Heart left ventricle (tissue), 16 donors: ENCODE results near the gene ATP4A. TPM values are rescaled to one million over a fixed set of nuclear protein-coding genes. Genes with fewer than 3 reads are reported as not detected.

Source experiments
- ATAC-seq, 4 donors: fragments of 200-7000 bp; cut with Tn5 transposase; one replicate each; pipeline ENCODE4 v1.9.1; 2020 to 2022; ENCODE audit warnings: moderate library complexity in 4 of 4, mild to moderate bottlenecking in 3 of 4, moderate number of reproducible peaks in 1 of 4
- DNase-seq, 5 donors: peaks; one replicate each; pipeline ENCODE4 v3.0.0-alpha.2; 2020
- H3K27ac ChIP-seq, 12 donors: fragments of 200-600 bp; sonication (generic) in 4 of 12; one replicate each; pipeline versions ENCODE4 v1.5.0 to v1.8.0; 2016 to 2022; ENCODE audit warnings: mild to moderate bottlenecking in 2 of 12
- H3K27me3 ChIP-seq, 9 donors: fragments of 200-600 bp; sonication (generic) in 2 of 9; one replicate each; pipeline versions ENCODE4 v1.5.1 to v1.8.0; 2016 to 2022; ENCODE audit warnings: mild to moderate bottlenecking in 3 of 9
- H3K36me3 ChIP-seq, 9 donors: fragments of 200-600 bp; sonication (generic) in 2 of 9; one replicate each; pipeline versions ENCODE4 v1.5.0 to v1.8.0; 2018 to 2022; ENCODE audit warnings: mild to moderate bottlenecking in 2 of 9
- H3K4me1 ChIP-seq, 12 donors: fragments of 200-600 bp; sonication (generic) in 4 of 12; one replicate each; pipeline versions ENCODE4 v1.5.0 to v1.8.0; 2016 to 2022; ENCODE audit warnings: mild to moderate bottlenecking in 3 of 12
- H3K4me3 ChIP-seq, 12 donors: fragments of 200-600 bp; sonication (generic) in 4 of 12; one replicate each; pipeline versions ENCODE4 v1.5.0 to v1.8.0; 2017 to 2022; ENCODE audit warnings: mild to moderate bottlenecking in 9 of 12, moderate library complexity in 4 of 12
- H3K9me3 ChIP-seq, 12 donors: fragments of 200-600 bp; sonication (generic) in 4 of 12; one replicate each; pipeline versions ENCODE4 v1.5.0 to v1.8.0; 2016 to 2022; ENCODE audit warnings: mild to moderate bottlenecking in 1 of 12
- CTCF ChIP-seq, 12 donors: fragments of 200-600 bp; sonication (generic) in 4 of 12; IDR thresholded peaks; one replicate each; pipeline versions ENCODE4 v1.5.0 to v1.8.0; 2018 to 2022; ENCODE audit warnings: antibody characterized with exemption in 12 of 12, mild to moderate bottlenecking in 5 of 12
- POLR2A ChIP-seq, 2 donors: fragments of 450-650 bp; IDR thresholded peaks; one replicate each; pipeline ENCODE4 v1.6.1; 2017; ENCODE audit warnings: antibody characterized with exemption in 2 of 2, mild to moderate bottlenecking in 2 of 2, moderate library complexity in 2 of 2
- WGBS, 4 donors: extraction: QIAGEN DNeasy Blood & Tissue Kit in 2 of 4; methylation state at CpG; one replicate each; pipeline versions ENCODE4 v1.1.5 to v1.1.7; 2013 to 2018; 5-methylcytosine and 5-hydroxymethylcytosine counted together
- intact Hi-C, 10 donors: fragments of 100-400 bp; cut with DNase I; formaldehyde crosslinking; loops; one replicate each; pipeline versions ENCODE4 v1.11.1 to v1.14.2; 2022
- polyA plus RNA-seq, 2 donors: library from polyadenylated mRNA; stranded (reverse); fragments of 200-250 nt; gene quantifications; one replicate each; pipeline ENCODE4 v1.2.3, GENCODE V29; 2013
- total RNA-seq, 9 donors: library from RNA; depleted of rRNA in 2 of 9; stranded (reverse); fragments of >200 nt in 2 of 9; fragmentation: NEBNext Ultra II Directional in 3 of 9; extraction: Animal tissue kit (Norgen Biotek cat#: 25700) in 3 of 9; gene quantifications; one replicate each; pipeline versions ENCODE4 v1.1.0 to v1.2.4, GENCODE V29; 2016 to 2023
- donor health status: ischemic (EF 13 %, LVEDD 7.1; RV severe dilation, severe dysfunction).
- donor health status: healthy with polysubstance abuse.
- donor health status: DM: no; HTN: yes; CAD: no.
- donor health status: DM: no; HTN: no; CAD: no.
- donor health status: ischemic (EF 25% LVEDD 6.9; RV normal size, moderate dysfunction).
- donor health status: ischemic (EF 25% LVEDD 5.7; RV mildly dilated, moderate dysfunction).
- donor health status: healthy.
- donor health status: DM: yes; HTN: yes; CAD: no.
- donor health status: ischemic (EF 35%, LVEDD 5.7; RV mildly dilated, moderate dysfunction).
- donor health status: nonischemic (EF 11% LVEDD 7.7; RV severe dilation, severe dysfunction).
- donor health status: DM: yes; HTN: yes; CAD: no.
- donor health status: PGD.
- donor health status: ischemic (EF 29% LVEDD 5.4; RV normal size, mild dysfunction).
- donor health status: nonischemic (EF 23%, LVEDD 6.1; RV moderate dilation, normal function).

Gene ATP4A
- total and polyA plus RNA-seq, 11 donors = not detected

GRCh38 chr19:35577918-35578317 is 14.5 kb upstream of the ATP4A start:
- Histone ChIP-seq H3K9me3 (peaks cover 0 to 22% (median 11%) of the 10 kb centered on the region in 12 donors), H3K27ac (no peak overlapping the region), H3K36me3 (no peaks in the 10 kb centered on the region), H3K27me3 (peaks cover 0 to 29% (median 0%) of the 10 kb centered on the region in 9 donors), H3K4me1 (no peaks in the 10 kb centered on the region), H3K4me3 (no peak overlapping the region)
- DNase-seq = no peak
- intact Hi-C loops = no loop called here
- TF ChIP-seq POLR2A (IDR thresholded peaks at IDR 0.05) = no peak
- TF ChIP-seq CTCF (IDR thresholded peaks at IDR 0.05) = no peak
- ATAC-seq = no peak
- 68 to 74% (median 72%) methylated on average over 1 of the region's 1 CpG for WGBS, 4 donors

- intact Hi-C loops = no loop called here
- Histone ChIP-seq H3K27ac (no peak overlapping the region), H3K36me3 (no peaks in the 10 kb centered on the region), H3K4me3 (no peak overlapping the region), H3K9me3 (peaks cover 0 to 18% (median 10%) of the 10 kb centered on the region in 12 donors), H3K4me1 (no peaks in the 10 kb centered on the region), H3K27me3 (peaks cover 0 to 4% (median 0%) of the 10 kb centered on the region in 9 donors)
- no peak for ATAC-seq
- 86 to 100% (median 92%) methylated on average over 1 of the region's 1 CpG for WGBS, 4 donors
- no peak for DNase-seq
- TF ChIP-seq POLR2A (IDR thresholded peaks at IDR 0.05) (no peak), CTCF (IDR thresholded peaks at IDR 0.05) (no peak)
These were observed 8.0 kb upstream of the ATP4A start for GRCh38 chr19:35571406-35571965.

- peaks cover 0 to 7% (median 0%) of the 10 kb centered on the region in 9 donors for H3K27me3 ChIP-seq
- H3K27ac ChIP-seq = no peak overlapping the region
- no peaks in the 10 kb centered on the region for H3K36me3 ChIP-seq
- no peaks in the 10 kb centered on the region for H3K9me3 ChIP-seq
- TF ChIP-seq POLR2A (IDR thresholded peaks at IDR 0.05) (no peak), CTCF (IDR thresholded peaks at IDR 0.05) (no peak)
- 57 to 64% (median 63%) methylated on average over 5 of the region's 5 CpGs for WGBS, 4 donors
- no peaks in the 10 kb centered on the region for H3K4me1 ChIP-seq
- no peak for ATAC-seq
- no peak for DNase-seq
- no peak overlapping the region for H3K4me3 ChIP-seq
- intact Hi-C loops = no loop called here
These were observed 5.9 kb upstream of the ATP4A start for GRCh38 chr19:35569281-35569781.

GRCh38 chr19:35566738-35567137 is 3.3 kb upstream of the ATP4A start:
- TF ChIP-seq POLR2A (IDR thresholded peaks at IDR 0.05) (no peak), CTCF (IDR thresholded peaks at IDR 0.05) (no peak)
- ATAC-seq = no peak
- DNase-seq = no peak
- Histone ChIP-seq H3K27me3 (peaks cover 0 to 26% (median 3%) of the 10 kb centered on the region in 9 donors), H3K36me3 (no peaks in the 10 kb centered on the region), H3K27ac (no peak overlapping the region), H3K9me3 (no peaks in the 10 kb centered on the region), H3K4me1 (no peaks in the 10 kb centered on the region), H3K4me3 (no peak overlapping the region)
- 76 to 85% (median 83%) methylated on average over 7 of the region's 7 CpGs for whole genome bisulfite sequencing, 4 donors
- intact Hi-C loops = no loop called here
